SJSA1 (cell line): ENCODE measurements around the gene PTCD3. TPM values are rescaled to one million over a fixed set of nuclear protein-coding genes. Genes with fewer than 3 reads are reported as not detected.
A peak's percentile ranks its signal among the peaks of the same experiment; 100 is the strongest.

Source experiments
- DNase-seq, 2 experiments: peaks; one replicate each; pipeline ENCODE4 v3.0.0-alpha.2; 2015 to 2020; ENCODE audit warnings: low spot score in 2 of 2, low read depth in 1 of 2
- H3K27ac ChIP-seq: fragments of 250-450 bp; sonication (Bioruptor Pico); 2 replicates; pipeline ENCODE4 v1.5.1; 2020; ENCODE audit warnings: mild to moderate bottlenecking, moderate library complexity
- H3K27me3 ChIP-seq: fragments of 250-450 bp; sonication (Bioruptor Pico); replicated peaks from 2 replicates; pipeline ENCODE4 v1.5.1; 2020; ENCODE audit warnings: mild to moderate bottlenecking, moderate library complexity
- H3K36me3 ChIP-seq: fragments of 250-450 bp; sonication (Bioruptor Pico); 2 replicates; pipeline ENCODE4 v1.5.1; 2020; ENCODE audit warnings: mild to moderate bottlenecking
- H3K4me1 ChIP-seq: fragments of 250-450 bp; sonication (Bioruptor Pico); replicated peaks from 2 replicates; pipeline ENCODE4 v1.6.1; 2021; ENCODE audit warnings: mild to moderate bottlenecking
- H3K4me3 ChIP-seq: fragments of 250-450 bp; sonication (Bioruptor Pico); 2 replicates; pipeline ENCODE4 v1.5.1; 2020; ENCODE audit warnings: mild to moderate bottlenecking
- H3K9me3 ChIP-seq: fragments of 250-450 bp; sonication (Bioruptor Pico); replicated peaks from 2 replicates; pipeline ENCODE4 v1.5.1; 2020; ENCODE audit warnings: mild to moderate bottlenecking
- total RNA-seq: library from RNA; depleted of rRNA; stranded (reverse); fragments of >200 nt; shearing (Covaris generic); gene quantifications from 2 replicates; pipeline ENCODE4 v1.2.3, GENCODE V29; 2014

Gene PTCD3
- total RNA-seq, 1 experiment from 2014 or later, result 274 TPM

GRCh38 chr2:86072271-86072858 lies 33.7 kb upstream of the PTCD3 start:
- Histone ChIP-seq H3K4me3 (no peak overlapping the region), H3K9me3 (no peaks in the 10 kb centered on the region; the same call in 1 of the 2 replicates), H3K27ac (no peak overlapping the region), H3K36me3 (peaks cover 87% of the 10 kb centered on the region), H3K27me3 (no peaks in the 10 kb centered on the region), H3K4me1 (peaks cover 7% of the 10 kb centered on the region; the same call in 1 of the 2 replicates)
- DNase-seq, result peak in 1 of 2 experiments; percentile 20

GRCh38 chr2:86073225-86073624 lies 32.8 kb upstream of the PTCD3 start:
- DNase-seq, result no peak
- no peaks in the 10 kb centered on the region for H3K27me3 ChIP-seq
- no peak overlapping the region for H3K27ac ChIP-seq
- H3K4me1 ChIP-seq, result peaks cover 7% of the 10 kb centered on the region; the same call in 1 of the 2 replicates
- no peaks in the 10 kb centered on the region; the same call in 1 of the 2 replicates for H3K9me3 ChIP-seq
- no peak overlapping the region for H3K4me3 ChIP-seq
- peaks cover 88% of the 10 kb centered on the region for H3K36me3 ChIP-seq

GRCh38 chr2:86074256-86074655 lies 31.8 kb upstream of the PTCD3 start:
- H3K27me3 ChIP-seq, result no peaks in the 10 kb centered on the region
- no peak overlapping the region for H3K4me3 ChIP-seq
- no peak overlapping the region for H3K27ac ChIP-seq
- DNase-seq, result no peak
- H3K9me3 ChIP-seq, result no peaks in the 10 kb centered on the region; the same call in 1 of the 2 replicates
- peaks cover 7% of the 10 kb centered on the region; the same call in 1 of the 2 replicates for H3K4me1 ChIP-seq
- H3K36me3 ChIP-seq, result peaks cover 90% of the 10 kb centered on the region

- H3K9me3 ChIP-seq, result no peaks in the 10 kb centered on the region; the same call in 1 of the 2 replicates
Observed at GRCh38 chr2:86074811-86075210, 31.2 kb upstream of the PTCD3 start.

GRCh38 chr2:86075886-86076285 lies 30.1 kb upstream of the PTCD3 start:
- Histone ChIP-seq H3K36me3 (peaks cover 90% of the 10 kb centered on the region), H3K4me1 (peaks cover 12% of the 10 kb centered on the region; the same call in 1 of the 2 replicates), H3K27me3 (no peaks in the 10 kb centered on the region), H3K27ac (no peak overlapping the region), H3K9me3 (no peaks in the 10 kb centered on the region; the same call in 1 of the 2 replicates), H3K4me3 (no peak overlapping the region)
- no peak for DNase-seq

More at GRCh38 chr2:86074811-86075210, 31.2 kb upstream of the PTCD3 start:
- peaks cover 9% of the 10 kb centered on the region; the same call in 1 of the 2 replicates for H3K4me1 ChIP-seq
- H3K36me3 ChIP-seq, result peaks cover 90% of the 10 kb centered on the region
- no peak for DNase-seq
- no peaks in the 10 kb centered on the region for H3K27me3 ChIP-seq
- no peak overlapping the region for H3K4me3 ChIP-seq
- H3K27ac ChIP-seq, result no peak overlapping the region

- Histone ChIP-seq H3K4me3 (no peak overlapping the region), H3K36me3 (peaks cover 84% of the 10 kb centered on the region), H3K27ac (no peak overlapping the region), H3K9me3 (no peaks in the 10 kb centered on the region), H3K27me3 (no peaks in the 10 kb centered on the region), H3K4me1 (0 out of 2 replicates have a peak, but pooled peaks cover 5% of the 10 kb centered on the region)
- DNase-seq, result peak in 1 of 2 experiments; percentile 39
Observed at GRCh38 chr2:86078774-86079545, 27.1 kb upstream of the PTCD3 start.

- Histone ChIP-seq H3K36me3 (peaks cover 77% of the 10 kb centered on the region), H3K4me3 (no peak overlapping the region), H3K27ac (no peak overlapping the region), H3K4me1 (0 out of 2 replicates have a peak, but pooled peaks cover 5% of the 10 kb centered on the region), H3K9me3 (no peaks in the 10 kb centered on the region), H3K27me3 (no peaks in the 10 kb centered on the region)
- DNase-seq, result peak; percentile 47 to 79
Observed at GRCh38 chr2:86079981-86080911, 25.8 kb upstream of the PTCD3 start.

GRCh38 chr2:86081724-86082123 lies 24.3 kb upstream of the PTCD3 start:
- no peak for DNase-seq
- H3K36me3 ChIP-seq, result peaks cover 76% of the 10 kb centered on the region
- 0 out of 2 replicates have a peak, but pooled peaks cover 5% of the 10 kb centered on the region for H3K4me1 ChIP-seq
- no peaks in the 10 kb centered on the region for H3K9me3 ChIP-seq
- no peak overlapping the region for H3K4me3 ChIP-seq
- H3K27ac ChIP-seq, result no peak overlapping the region
- H3K27me3 ChIP-seq, result no peaks in the 10 kb centered on the region

GRCh38 chr2:86082756-86083155 lies 23.3 kb upstream of the PTCD3 start:
- DNase-seq, result no peak
- H3K27ac ChIP-seq, result no peak overlapping the region
- peaks cover 76% of the 10 kb centered on the region for H3K36me3 ChIP-seq
- no peak overlapping the region for H3K4me3 ChIP-seq
- H3K4me1 ChIP-seq, result 0 out of 2 replicates have a peak, but pooled peaks cover 5% of the 10 kb centered on the region
- H3K27me3 ChIP-seq, result no peaks in the 10 kb centered on the region
- H3K9me3 ChIP-seq, result no peaks in the 10 kb centered on the region

- Histone ChIP-seq H3K36me3 (peaks cover 71% of the 10 kb centered on the region), H3K4me3 (no peak overlapping the region), H3K4me1 (no peaks in the 10 kb centered on the region), H3K27me3 (no peaks in the 10 kb centered on the region), H3K9me3 (no peaks in the 10 kb centered on the region), H3K27ac (no peak overlapping the region)
- no peak for DNase-seq
Observed at GRCh38 chr2:86087936-86088850, 17.8 kb upstream of the PTCD3 start.

GRCh38 chr2:86094229-86094628 lies 11.8 kb upstream of the PTCD3 start:
- Histone ChIP-seq H3K4me1 (no peaks in the 10 kb centered on the region), H3K36me3 (peaks cover 78% of the 10 kb centered on the region)
- no peak for DNase-seq

GRCh38 chr2:86097114-86097896 lies 8.7 kb upstream of the PTCD3 start:
- H3K4me3 ChIP-seq, result no peak overlapping the region
- H3K36me3 ChIP-seq, result peaks cover 77% of the 10 kb centered on the region
- H3K27me3 ChIP-seq, result no peaks in the 10 kb centered on the region
- no peak for DNase-seq
- H3K4me1 ChIP-seq, result no peaks in the 10 kb centered on the region
- H3K9me3 ChIP-seq, result no peaks in the 10 kb centered on the region
- no peak overlapping the region for H3K27ac ChIP-seq

More at GRCh38 chr2:86094229-86094628, 11.8 kb upstream of the PTCD3 start:
- Histone ChIP-seq H3K27ac (no peak overlapping the region), H3K4me3 (no peak overlapping the region), H3K9me3 (no peaks in the 10 kb centered on the region), H3K27me3 (no peaks in the 10 kb centered on the region)
